Mesenchymal stem cell (in vitro differentiated cells and primary cell): Measurements from ENCODE around the gene CLEC1B.

Experiments used
- DNase-seq: peaks from one replicate; pipeline ENCODE4 v3.0.0-alpha.2; 2013
- H2AFZ ChIP-seq: one replicate; pipeline ENCODE4 v1.6.1; 2013; ENCODE audit warnings: low read depth, mild to moderate bottlenecking, control low read depth, inconsistent platforms, low read length, moderate library complexity
- H2AK5ac ChIP-seq: 2 replicates; pipeline ENCODE4 v1.6.1; 2013; ENCODE audit warnings: low read length, moderate library complexity, mild to moderate bottlenecking, inconsistent platforms; ENCODE audit not compliant: severe bottlenecking
- H2BK120ac ChIP-seq: one replicate; pipeline ENCODE4 v1.6.1; 2013; ENCODE audit warnings: low read depth, mild to moderate bottlenecking, inconsistent platforms, low read length, moderate library complexity
- H2BK12ac ChIP-seq, 2 experiments: one replicate each; pipeline ENCODE4 v1.6.1; 2013; ENCODE audit warnings: inconsistent platforms in 2 of 2, low read length in 2 of 2, mild to moderate bottlenecking in 2 of 2, moderate library complexity in 2 of 2, control low read depth in 1 of 2
- H2BK15ac ChIP-seq: one replicate; pipeline ENCODE4 v1.6.1; 2013; ENCODE audit warnings: mild to moderate bottlenecking, low read depth, inconsistent platforms; ENCODE audit not compliant: poor library complexity, severe bottlenecking
- H2BK5ac ChIP-seq: 2 replicates; pipeline ENCODE4 v1.6.1; 2013; ENCODE audit warnings: low read depth, mild to moderate bottlenecking, low read length, control low read depth, inconsistent platforms; ENCODE audit not compliant: poor library complexity, severe bottlenecking
- H3K14ac ChIP-seq, 2 experiments: one replicate each; pipeline ENCODE4 v1.6.1; 2013; ENCODE audit warnings: inconsistent platforms in 2 of 2, low read length in 2 of 2, control low read depth in 1 of 2, mild to moderate bottlenecking in 1 of 2, moderate library complexity in 1 of 2
- H3K18ac ChIP-seq, 2 experiments: one replicate each; pipeline ENCODE4 v1.6.1; 2013; ENCODE audit warnings: inconsistent platforms in 2 of 2, low read length in 2 of 2, control low read depth in 1 of 2, low read depth in 1 of 2, mild to moderate bottlenecking in 1 of 2
- H3K23ac ChIP-seq, 2 experiments: one replicate each; pipeline ENCODE4 v1.6.1; 2013; ENCODE audit warnings: inconsistent platforms in 2 of 2, low read length in 2 of 2, mild to moderate bottlenecking in 2 of 2, moderate library complexity in 2 of 2, control low read depth in 1 of 2
- H3K27ac ChIP-seq: 2 replicates; pipeline ENCODE4 v1.5.1; 2013; ENCODE audit warnings: mild to moderate bottlenecking, moderate library complexity, low read length, control low read depth, inconsistent platforms; ENCODE audit not compliant: poor library complexity, severe bottlenecking
- H3K27me3 ChIP-seq, 2 experiments: 2 replicates each; pipeline versions ENCODE4 v1.6.1 to v1.7.0; 2013; ENCODE audit warnings: low read length in 2 of 2, mild to moderate bottlenecking in 2 of 2, moderate library complexity in 2 of 2, control low read depth in 1 of 2, inconsistent platforms in 1 of 2; ENCODE audit not compliant: control insufficient read depth in 1 of 2, insufficient read depth in 1 of 2
- H3K36me3 ChIP-seq, 2 experiments: 2 replicates each; pipeline versions ENCODE4 v1.6.1 to v1.7.0; 2013; ENCODE audit warnings: low read length in 2 of 2, control low read depth in 1 of 2, inconsistent platforms in 1 of 2, low read depth in 1 of 2, mild to moderate bottlenecking in 1 of 2; ENCODE audit not compliant: insufficient read depth in 2 of 2, control insufficient read depth in 1 of 2
- H3K4ac ChIP-seq, 2 experiments: one replicate each; pipeline ENCODE4 v1.6.1; 2013; ENCODE audit warnings: inconsistent platforms in 2 of 2, low read length in 2 of 2, mild to moderate bottlenecking in 2 of 2, moderate library complexity in 2 of 2, control low read depth in 1 of 2, low read depth in 1 of 2
- H3K4me1 ChIP-seq: 2 replicates; pipeline ENCODE4 v1.6.1; 2013; ENCODE audit warnings: low read depth, low read length, control low read depth; ENCODE audit not compliant: control insufficient read depth, insufficient read depth
- H3K4me2 ChIP-seq: 2 replicates; pipeline ENCODE4 v1.6.1; 2013; ENCODE audit warnings: low read length, mild to moderate bottlenecking, inconsistent platforms; ENCODE audit not compliant: poor library complexity, severe bottlenecking
- H3K4me3 ChIP-seq, 2 experiments: 2 replicates each; pipeline versions ENCODE4 v1.5.1 to v1.7.0; 2013; ENCODE audit warnings: low read length in 2 of 2, mild to moderate bottlenecking in 2 of 2, control low read depth in 1 of 2, low read depth in 1 of 2; ENCODE audit not compliant: insufficient read depth in 1 of 2
- H3K79me1 ChIP-seq: replicated peaks from 2 replicates; pipeline ENCODE4 v1.6.1; 2013; ENCODE audit warnings: mild to moderate bottlenecking, control low read depth, low read length, inconsistent platforms; ENCODE audit not compliant: poor library complexity, severe bottlenecking
- H3K9ac ChIP-seq: 2 replicates; pipeline ENCODE4 v1.7.0; 2013; ENCODE audit warnings: mild to moderate bottlenecking, low read length, moderate library complexity
- H3K9me3 ChIP-seq: 2 replicates; pipeline ENCODE4 v1.7.0; 2013; ENCODE audit warnings: mild to moderate bottlenecking, low read length; ENCODE audit not compliant: control insufficient read depth
- H4K8ac ChIP-seq: one replicate; pipeline ENCODE4 v1.6.1; 2013; ENCODE audit warnings: inconsistent platforms, mild to moderate bottlenecking, low read length, moderate library complexity
- H4K91ac ChIP-seq: one replicate; pipeline ENCODE4 v1.6.1; 2013; ENCODE audit warnings: mild to moderate bottlenecking, low read length, inconsistent platforms
- WGBS: methylation state at CpG from one replicate; pipeline ENCODE4 v1.1.7; 2013; ENCODE audit warnings: mixed read lengths; 5-methylcytosine and 5-hydroxymethylcytosine counted together

Gene CLEC1B

GRCh38 chr12:9951026-9951675 is 47.8 kb downstream of the CLEC1B start:
- H2BK15ac ChIP-seq = no peak overlapping the region
- H2BK120ac ChIP-seq = no peak overlapping the region
- no peak overlapping the region for H3K4me2 ChIP-seq
- no peak overlapping the region for H2BK5ac ChIP-seq
- no peak overlapping the region for H3K4ac ChIP-seq
- no peak overlapping the region for H3K4me3 ChIP-seq
- H3K18ac ChIP-seq = no peak overlapping the region
- no peak overlapping the region for H3K14ac ChIP-seq
- no peak overlapping the region for H4K8ac ChIP-seq
- no peak overlapping the region for H3K23ac ChIP-seq
- H2AFZ ChIP-seq = no peak overlapping the region
- 89% methylated on average over 5 of the region's 5 CpGs for WGBS
- H3K27me3 ChIP-seq = peaks cover 0 to 7% of the 10 kb centered on the region in 2 experiments
- no peaks in the 10 kb centered on the region for H3K4me1 ChIP-seq
- H3K9me3 ChIP-seq = no peaks in the 10 kb centered on the region
- H3K27ac ChIP-seq = no peak overlapping the region
- no peak overlapping the region for H2BK12ac ChIP-seq
- no peaks in the 10 kb centered on the region for H3K36me3 ChIP-seq
- DNase-seq = no peak
- no peak overlapping the region for H2AK5ac ChIP-seq
- no peak overlapping the region for H4K91ac ChIP-seq
- H3K9ac ChIP-seq = no peak overlapping the region
- H3K79me1 ChIP-seq = no peaks in the 10 kb centered on the region

DNA sequence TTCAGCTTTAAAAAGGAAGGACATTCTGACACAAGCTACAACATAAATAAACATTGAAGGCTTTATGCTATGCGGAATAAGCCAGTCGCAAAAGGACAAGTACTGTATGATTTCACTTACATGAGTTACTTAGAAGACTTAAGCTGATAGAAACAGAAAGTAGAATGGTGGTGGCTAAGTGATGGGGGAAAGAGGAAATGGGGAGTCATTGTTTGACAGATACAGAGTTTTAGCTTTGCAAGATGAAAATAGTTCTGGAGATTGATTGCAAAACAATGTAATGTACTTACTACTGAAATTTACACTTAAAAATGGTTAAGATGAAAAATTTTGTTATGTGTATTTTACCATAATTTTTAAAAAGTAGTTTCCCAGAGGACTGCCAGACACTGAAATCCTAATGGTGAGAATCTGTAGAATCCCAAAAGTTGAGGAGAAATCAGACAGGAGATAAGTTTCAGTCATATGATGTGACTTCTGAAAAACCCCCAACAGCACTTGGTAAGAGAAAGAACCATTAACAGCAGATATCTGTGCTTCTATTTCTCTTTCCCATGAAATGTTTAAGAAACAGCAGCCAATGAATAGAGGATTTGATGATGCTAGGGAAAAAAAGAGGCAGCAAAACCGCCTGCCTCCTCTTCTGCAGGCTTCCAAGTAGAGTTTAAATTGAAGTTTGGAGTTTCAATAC is 50.2 kb downstream of the CLEC1B start:
- Histone ChIP-seq H2BK120ac (no peak overlapping the region), H3K14ac (no peak overlapping the region), H3K27ac (no peak overlapping the region), H3K18ac (no peak overlapping the region), H3K4me1 (no peaks in the 10 kb centered on the region), H2BK15ac (no peak overlapping the region), H3K79me1 (no peaks in the 10 kb centered on the region), H3K9ac (no peak overlapping the region), H3K4me3 (no peak overlapping the region), H3K9me3 (no peaks in the 10 kb centered on the region), H4K91ac (no peak overlapping the region), H3K27me3 (peaks cover 0 to 7% of the 10 kb centered on the region in 2 experiments), H4K8ac (no peak overlapping the region), H3K4ac (no peak overlapping the region), H3K36me3 (no peaks in the 10 kb centered on the region), H3K23ac (no peak overlapping the region), H2AK5ac (no peak overlapping the region), H3K4me2 (no peak overlapping the region), H2BK12ac (no peak overlapping the region), H2BK5ac (no peak overlapping the region), H2AFZ (no peak overlapping the region)
- 89% methylated on average over 3 of the region's 3 CpGs for WGBS
- DNase-seq = no peak

GRCh38 chr12:9947674-9948073 is 51.2 kb downstream of the CLEC1B start:
- H4K8ac ChIP-seq = no peak overlapping the region
- H3K36me3 ChIP-seq = no peaks in the 10 kb centered on the region
- no peak overlapping the region for H3K14ac ChIP-seq
- H3K4me2 ChIP-seq = no peak overlapping the region
- H3K79me1 ChIP-seq = no peaks in the 10 kb centered on the region
- H3K27me3 ChIP-seq = peaks cover 9 to 15% of the 10 kb centered on the region in 2 experiments
- H3K4me1 ChIP-seq = no peaks in the 10 kb centered on the region
- no peak overlapping the region for H3K4me3 ChIP-seq
- WGBS = 59% methylated on average over 2 of the region's 3 CpGs
- H3K4ac ChIP-seq = no peak overlapping the region
- no peak overlapping the region for H3K9ac ChIP-seq
- no peaks in the 10 kb centered on the region for H3K9me3 ChIP-seq
- no peak overlapping the region for H2AK5ac ChIP-seq
- H2AFZ ChIP-seq = no peak overlapping the region
- H4K91ac ChIP-seq = no peak overlapping the region
- no peak overlapping the region for H2BK15ac ChIP-seq
- H3K23ac ChIP-seq = no peak overlapping the region
- no peak overlapping the region for H3K27ac ChIP-seq
- H2BK120ac ChIP-seq = no peak overlapping the region
- no peak overlapping the region for H3K18ac ChIP-seq
- H2BK5ac ChIP-seq = no peak overlapping the region
- no peak for DNase-seq
- no peak overlapping the region for H2BK12ac ChIP-seq

DNA sequence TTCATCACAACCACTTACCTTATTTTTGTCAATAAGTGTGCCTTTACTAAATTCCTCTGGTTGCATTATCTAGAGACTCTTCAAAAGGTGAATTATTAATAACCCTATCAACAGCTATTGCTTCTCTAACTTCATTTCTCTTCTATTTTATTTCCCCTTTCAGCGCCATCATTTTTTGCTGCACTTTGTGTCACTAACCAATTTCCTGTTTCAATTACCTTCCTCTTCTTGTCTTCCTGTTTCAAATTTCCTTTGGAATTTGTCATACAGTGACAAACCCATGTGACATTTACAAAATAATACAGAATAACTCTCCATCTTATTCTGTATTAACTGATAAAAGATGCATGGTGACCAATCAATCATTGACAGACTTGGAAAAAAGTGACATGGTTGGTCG is 54.5 kb downstream of the CLEC1B start:
- 98% methylated on average over 1 of the region's 2 CpGs for WGBS
- no peak overlapping the region for H4K8ac ChIP-seq

More for the DNA sequence above, 54.5 kb downstream of the CLEC1B start:
- no peaks in the 10 kb centered on the region for H3K36me3 ChIP-seq
- no peak overlapping the region for H2BK15ac ChIP-seq
- no peaks in the 10 kb centered on the region for H3K4me1 ChIP-seq
- H3K18ac ChIP-seq = no peak overlapping the region
- H3K27ac ChIP-seq = no peak overlapping the region
- no peaks in the 10 kb centered on the region for H3K9me3 ChIP-seq
- H3K4me2 ChIP-seq = no peak overlapping the region
- no peaks in the 10 kb centered on the region for H3K79me1 ChIP-seq
- H3K27me3 ChIP-seq = peaks cover 8 to 13% of the 10 kb centered on the region in 2 experiments
- no peak overlapping the region for H2BK12ac ChIP-seq
- H3K4ac ChIP-seq = no peak overlapping the region
- no peak overlapping the region for H3K23ac ChIP-seq
- H2BK120ac ChIP-seq = no peak overlapping the region
- no peak overlapping the region for H2AK5ac ChIP-seq
- no peak overlapping the region for H2AFZ ChIP-seq
- H3K9ac ChIP-seq = no peak overlapping the region
- no peak for DNase-seq
- H3K4me3 ChIP-seq = no peak overlapping the region
- no peak overlapping the region for H2BK5ac ChIP-seq
- no peak overlapping the region for H3K14ac ChIP-seq
- no peak overlapping the region for H4K91ac ChIP-seq
